GM19372 (cell line): ENCODE data around the gene SWI5.

Source experiments
- ATAC-seq: cut with Tn5 transposase; IDR thresholded peaks from one replicate; pipeline ENCODE4 v1.9.1; 2021; ENCODE audit warnings: mild to moderate bottlenecking, low read depth, moderate library complexity; ENCODE audit not compliant: unreplicated experiment

The SWI5 gene

GRCh38 chr9:128309551-128309950, 33.5 kb downstream of the SWI5 start:
- ATAC-seq, result no peak

- ATAC-seq, result no peak
These were observed 34.4 kb downstream of the SWI5 start for GRCh38 chr9:128310461-128310860.

GRCh38 chr9:128314697-128315096, 38.6 kb downstream of the SWI5 start:
- ATAC-seq, result no peak

- ATAC-seq, result no peak
These were observed 40.3 kb downstream of the SWI5 start for GRCh38 chr9:128316421-128316820.

GRCh38 chr9:128317629-128318028, 41.6 kb downstream of the SWI5 start:
- ATAC-seq, result no peak

GRCh38 chr9:128321343-128321742, 45.3 kb downstream of the SWI5 start:
- ATAC-seq, result no peak

GRCh38 chr9:128321879-128322403, 45.9 kb downstream of the SWI5 start:
- peak; percentile 3 for ATAC-seq

- ATAC-seq, result peak; percentile 83
These were observed 46.5 kb downstream of the SWI5 start, which contains the start of the genes COQ4 and TRUB2 for GRCh38 chr9:128322404-128323211. Gene COQ4 (plus strand): TSS chr9:128322839. CDS start chr9:128322859, 20 bp downstream. Gene TRUB2 (minus strand): TSS chr9:128322447. CDS start chr9:128322408, 39 bp downstream.

GRCh38 chr9:128323212-128323730, 47.2 kb downstream of the SWI5 start:
- no peak for ATAC-seq

- ATAC-seq, result no peak
These were observed 47.7 kb downstream of the SWI5 start for GRCh38 chr9:128323791-128324190.

GRCh38 chr9:128324401-128324800, 48.3 kb downstream of the SWI5 start:
- no peak for ATAC-seq

GRCh38 chr9:128325629-128326028, 49.6 kb downstream of the SWI5 start:
- no peak for ATAC-seq

- no peak for ATAC-seq
These were observed 57.4 kb downstream of the SWI5 start for GRCh38 chr9:128333451-128333869.

- no peak for ATAC-seq
These were observed 59.1 kb downstream of the SWI5 start for GRCh38 chr9:128335161-128335560.

GRCh38 chr9:128335914-128336313, 59.8 kb downstream of the SWI5 start:
- ATAC-seq, result no peak

GRCh38 chr9:128337936-128338335, 61.9 kb downstream of the SWI5 start:
- no peak for ATAC-seq
